Measurements from ENCODE around the gene ATP5MG. TPM values are rescaled to one million over a fixed set of nuclear protein-coding genes. Genes with fewer than 3 reads are reported as not detected.

The ATP5MG gene
- total RNA-seq, 3 donors from 2014 or later = 45.1 to 66.4 (median 56.0) TPM

- intact Hi-C loops (cut with DNase I; ENCODE audit: low total_unique reads) = no loop called here
- H3K36me3 ChIP-seq = no peaks in the 10 kb centered on the region
- H3K9me3 ChIP-seq = no peaks in the 10 kb centered on the region
- H3K4me3 ChIP-seq = no peak overlapping the region
- DNase-seq (ENCODE audit: low spot score in 2 of 2) = no peak
- peaks cover 7 to 11% of the 10 kb centered on the region in 2 donors for H3K4me1 ChIP-seq
- TF ChIP-seq POLR2AphosphoS5 (IDR thresholded peaks at IDR 0.05) = no peak
- H3K27me3 ChIP-seq = no peaks in the 10 kb centered on the region
- no peak overlapping the region for H3K27ac ChIP-seq
Observed at GRCh38 chr11:118406599-118407166, 5.3 kb downstream of the ATP5MG start.

DNA sequence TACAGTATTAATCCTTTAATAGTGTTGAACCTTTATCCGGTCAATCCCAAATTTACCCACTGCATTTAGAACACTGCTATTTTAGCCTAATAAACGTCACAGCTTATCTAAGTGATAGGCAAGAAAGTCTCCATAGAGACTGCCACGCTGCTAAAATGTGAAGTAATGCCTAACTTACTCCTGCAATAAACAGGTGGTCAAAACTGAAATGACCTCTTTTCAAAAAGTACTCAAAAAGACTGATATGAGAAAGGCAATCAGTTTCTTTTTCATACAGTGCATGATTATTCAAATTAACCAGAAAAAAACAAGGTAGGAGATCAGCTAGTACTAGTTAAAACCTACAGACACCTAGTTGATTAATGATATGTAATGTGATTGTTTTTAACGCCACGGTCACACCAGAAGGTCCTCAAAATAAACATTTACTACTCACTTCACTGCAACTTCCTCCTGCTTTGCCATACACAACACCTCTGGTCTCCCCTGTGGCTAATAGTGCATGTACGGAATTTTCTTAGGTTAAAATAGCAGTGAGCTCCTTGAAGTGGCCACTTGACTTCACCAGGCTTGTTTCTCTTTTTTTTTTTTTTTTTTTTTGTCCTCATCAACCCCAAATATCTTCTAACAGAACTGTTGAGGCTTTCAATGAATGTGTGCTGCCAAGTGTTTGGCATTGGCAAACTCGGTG, 8.8 kb downstream of the ATP5MG start:
- H3K36me3 ChIP-seq = no peaks in the 10 kb centered on the region
- H3K27ac ChIP-seq = no peak overlapping the region

GRCh38 chr11:118411530-118411929, 10.1 kb downstream of the ATP5MG start:
- DNase-seq (ENCODE audit: low spot score in 2 of 2) = no peak
- H3K4me3 ChIP-seq = no peak overlapping the region
- H3K27ac ChIP-seq = no peak overlapping the region
- intact Hi-C loops (cut with DNase I; ENCODE audit: low total_unique reads) = no loop called here
- no peaks in the 10 kb centered on the region for H3K4me1 ChIP-seq
- no peak for TF ChIP-seq CTCF (IDR thresholded peaks at IDR 0.05)
- no peak for TF ChIP-seq POLR2A (IDR thresholded peaks at IDR 0.05)
- no peak for TF ChIP-seq POLR2AphosphoS5 (IDR thresholded peaks at IDR 0.05)
- H3K9me3 ChIP-seq = no peaks in the 10 kb centered on the region
- no peaks in the 10 kb centered on the region for H3K27me3 ChIP-seq
- H3K36me3 ChIP-seq = no peaks in the 10 kb centered on the region

More for the DNA sequence above, 8.8 kb downstream of the ATP5MG start:
- intact Hi-C loops (cut with DNase I; ENCODE audit: low total_unique reads) = no loop called here
- H3K4me3 ChIP-seq = no peak overlapping the region
- H3K9me3 ChIP-seq = no peaks in the 10 kb centered on the region
- H3K27me3 ChIP-seq = no peaks in the 10 kb centered on the region
- TF ChIP-seq POLR2A (IDR thresholded peaks at IDR 0.05) (no peak), POLR2AphosphoS5 (IDR thresholded peaks at IDR 0.05) (no peak), CTCF (IDR thresholded peaks at IDR 0.05) (no peak)
- H3K4me1 ChIP-seq = no peaks in the 10 kb centered on the region
- DNase-seq (ENCODE audit: low spot score in 2 of 2) = no peak

- H3K27me3 ChIP-seq = no peaks in the 10 kb centered on the region
- H3K9me3 ChIP-seq = no peaks in the 10 kb centered on the region
- no peak overlapping the region for H3K4me3 ChIP-seq
- TF ChIP-seq CTCF (IDR thresholded peaks at IDR 0.05) (no peak), POLR2AphosphoS5 (IDR thresholded peaks at IDR 0.05) (no peak), POLR2A (IDR thresholded peaks at IDR 0.05) (no peak)
- H3K4me1 ChIP-seq = no peaks in the 10 kb centered on the region
- H3K27ac ChIP-seq = no peak overlapping the region
- no peaks in the 10 kb centered on the region for H3K36me3 ChIP-seq
- no peak for DNase-seq (ENCODE audit: low spot score in 2 of 2)
- intact Hi-C loops (cut with DNase I; ENCODE audit: low total_unique reads) = no loop called here
Observed at GRCh38 chr11:118412921-118413320, 11.5 kb downstream of the ATP5MG start.

DNA sequence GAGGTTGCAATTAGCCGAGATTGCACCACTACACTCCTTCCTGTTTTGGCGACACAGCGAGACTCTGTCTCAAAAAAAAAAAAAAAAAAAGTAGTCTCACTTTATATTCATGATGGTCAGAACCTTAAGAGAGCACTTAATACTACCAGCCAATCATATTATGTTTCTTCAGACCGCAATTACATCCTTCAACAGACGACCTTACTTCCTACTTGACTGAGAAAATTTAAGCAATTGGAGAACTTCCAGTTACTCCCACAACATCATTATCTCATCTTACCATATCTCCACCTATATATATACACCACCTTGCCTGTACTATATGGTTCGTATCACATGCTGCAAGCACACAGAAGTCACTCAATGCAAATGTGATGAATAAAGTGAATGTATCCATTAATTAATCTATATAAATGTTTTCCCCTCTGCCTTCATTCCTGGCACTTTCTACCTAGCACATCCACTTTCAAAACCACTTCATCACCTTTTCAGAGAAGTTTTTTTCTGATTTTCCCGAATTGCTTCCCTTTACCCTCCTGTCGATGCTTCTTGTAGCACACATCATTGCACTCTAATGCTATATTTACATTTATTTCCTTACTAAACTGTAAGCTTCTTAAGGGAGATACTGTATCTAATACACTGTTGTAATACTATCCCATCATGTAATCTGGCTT, 13.8 kb downstream of the ATP5MG start:
- Histone ChIP-seq H3K27me3 (no peaks in the 10 kb centered on the region), H3K4me3 (no peak overlapping the region), H3K36me3 (no peaks in the 10 kb centered on the region), H3K4me1 (no peaks in the 10 kb centered on the region), H3K9me3 (no peaks in the 10 kb centered on the region), H3K27ac (no peak overlapping the region)
- no peak for TF ChIP-seq POLR2A (IDR thresholded peaks at IDR 0.05)
- no peak for TF ChIP-seq CTCF (IDR thresholded peaks at IDR 0.05)
- no peak for TF ChIP-seq POLR2AphosphoS5 (IDR thresholded peaks at IDR 0.05)
- intact Hi-C loops (cut with DNase I; ENCODE audit: low total_unique reads) = no loop called here
- DNase-seq (ENCODE audit: low spot score in 2 of 2) = no peak

Data from breast epithelium (tissue), 4 donors.